GM21529 (cell line): ENCODE results near the gene SRGAP3.
A peak's percentile ranks its signal among the peaks of the same experiment; 100 is the strongest.

ENCODE experiments used
- ATAC-seq: cut with Tn5 transposase; IDR thresholded peaks from one replicate; pipeline ENCODE4 v1.9.1; 2021; ENCODE audit not compliant: unreplicated experiment

Gene SRGAP3

DNA sequence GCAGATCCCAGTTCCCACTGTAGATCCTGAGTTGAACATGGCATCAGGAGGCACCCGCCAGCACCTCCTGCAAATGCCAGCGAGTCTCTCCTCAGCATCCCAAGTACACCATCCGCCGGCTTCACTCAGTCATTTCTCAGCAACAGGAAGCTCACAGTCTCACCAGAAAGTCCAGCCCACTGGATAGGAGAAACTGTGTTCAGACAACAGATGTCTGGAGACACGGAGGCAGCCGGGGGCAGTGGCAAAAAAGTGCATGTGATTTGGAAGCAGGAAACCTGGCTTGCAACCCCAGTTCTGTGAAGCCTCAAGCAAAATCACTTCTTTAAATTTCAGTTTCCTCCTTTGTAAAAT is 68.7 kb downstream of the SRGAP3 start:
- ATAC-seq = peak; percentile 17

DNA sequence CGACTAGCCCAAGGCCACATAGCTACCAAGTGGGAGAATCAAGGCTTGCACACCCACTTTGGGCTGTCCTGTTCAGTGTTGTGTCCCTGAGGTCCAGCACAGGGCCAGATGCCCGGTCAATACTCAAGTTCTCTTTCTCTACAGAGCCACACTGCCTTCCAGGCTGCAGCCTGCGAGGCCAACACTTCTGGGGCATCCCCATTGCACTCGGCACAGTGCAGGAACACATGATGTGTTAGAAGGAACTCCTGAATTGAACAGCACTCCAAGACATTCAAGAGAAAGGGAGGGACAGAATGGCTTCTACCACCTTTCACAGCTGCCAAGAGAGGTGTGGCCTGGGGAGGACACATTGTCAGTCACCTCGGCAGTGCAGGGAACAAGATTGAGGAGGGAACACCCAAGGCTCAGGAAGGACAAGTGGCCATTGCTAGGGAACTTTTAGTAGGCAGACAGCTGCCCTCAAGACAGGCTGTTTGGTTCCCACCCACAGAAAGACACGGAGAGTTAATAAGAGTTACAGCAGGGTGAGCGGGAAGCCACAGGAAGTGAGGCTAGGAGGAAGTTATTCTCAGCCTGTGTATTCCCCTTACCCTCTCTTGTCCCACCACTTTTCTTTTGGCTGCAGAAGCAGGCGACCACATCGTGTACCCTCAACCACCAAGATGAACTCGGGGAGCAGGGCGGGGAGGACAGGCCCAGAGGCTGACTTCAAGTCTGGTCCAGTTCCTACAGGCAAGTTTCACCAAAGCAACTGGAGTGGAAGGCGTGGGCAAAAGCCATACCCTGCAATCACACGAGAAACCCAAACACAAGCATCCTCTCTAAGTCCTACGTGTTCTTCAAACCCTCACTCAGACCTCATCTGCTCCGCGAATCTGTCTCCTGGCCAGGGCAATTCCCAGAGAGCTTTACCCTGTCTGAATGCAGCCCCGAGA is 69.4 kb downstream of the SRGAP3 start:
- peak; percentile 78 for ATAC-seq

DNA sequence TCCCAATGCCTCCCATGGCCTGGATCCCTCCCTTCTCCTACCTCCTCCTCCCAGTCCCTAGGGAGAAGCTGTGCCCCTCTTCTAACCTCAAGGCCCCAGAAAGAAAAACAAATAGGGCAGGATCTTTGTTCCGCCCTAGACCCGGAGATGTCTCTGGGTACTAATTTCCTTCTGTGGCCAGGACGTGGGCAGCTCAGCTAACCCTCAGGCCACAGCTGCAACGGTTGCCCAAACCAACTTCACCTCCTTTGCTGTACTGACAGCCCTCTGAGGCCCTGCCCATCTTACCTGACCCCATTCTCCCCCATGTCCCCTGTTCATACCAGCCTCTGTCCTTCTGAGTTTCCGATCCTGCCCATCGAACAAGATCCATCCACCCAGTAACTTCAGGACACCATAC is 70.7 kb downstream of the SRGAP3 start:
- ATAC-seq = no peak

DNA sequence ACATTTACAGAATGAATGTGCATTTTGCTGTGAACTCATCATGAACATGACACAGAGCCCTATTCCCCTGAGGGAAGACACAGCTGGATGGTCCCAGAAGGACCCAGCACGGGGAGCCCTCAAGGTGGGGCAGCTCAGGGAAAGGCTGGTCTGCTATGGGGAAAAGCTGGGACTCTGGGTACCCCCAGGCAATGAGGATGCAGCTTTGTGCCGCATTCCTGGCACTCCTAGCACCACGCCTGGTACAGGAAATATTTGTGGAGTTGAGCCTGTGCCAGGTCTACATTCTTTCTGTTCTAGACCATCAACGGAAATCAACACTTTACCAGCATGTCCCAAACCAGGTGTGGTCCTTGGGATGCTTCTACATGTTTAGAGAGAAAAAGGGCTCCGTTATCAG is 74.0 kb downstream of the SRGAP3 start:
- no peak for ATAC-seq

DNA sequence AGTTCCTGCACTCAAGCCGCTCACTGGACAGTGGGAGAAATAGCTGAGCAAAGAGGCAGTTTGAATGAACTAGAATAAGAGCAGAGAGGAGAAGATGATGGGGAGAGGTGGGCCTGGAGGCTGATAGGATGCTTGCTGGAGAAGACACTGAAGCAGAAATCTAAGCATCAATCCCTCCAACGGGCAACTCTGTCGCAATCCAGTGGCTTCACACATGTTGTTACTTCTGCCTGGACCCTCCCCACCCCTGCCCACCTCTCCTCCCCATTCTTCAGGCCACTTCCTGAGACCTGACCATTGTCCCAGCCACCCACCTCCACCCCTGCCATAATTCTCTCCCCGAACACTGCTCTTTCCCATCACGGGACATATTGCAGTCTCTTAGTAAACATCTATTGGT is 76.0 kb downstream of the SRGAP3 start:
- no peak for ATAC-seq

DNA sequence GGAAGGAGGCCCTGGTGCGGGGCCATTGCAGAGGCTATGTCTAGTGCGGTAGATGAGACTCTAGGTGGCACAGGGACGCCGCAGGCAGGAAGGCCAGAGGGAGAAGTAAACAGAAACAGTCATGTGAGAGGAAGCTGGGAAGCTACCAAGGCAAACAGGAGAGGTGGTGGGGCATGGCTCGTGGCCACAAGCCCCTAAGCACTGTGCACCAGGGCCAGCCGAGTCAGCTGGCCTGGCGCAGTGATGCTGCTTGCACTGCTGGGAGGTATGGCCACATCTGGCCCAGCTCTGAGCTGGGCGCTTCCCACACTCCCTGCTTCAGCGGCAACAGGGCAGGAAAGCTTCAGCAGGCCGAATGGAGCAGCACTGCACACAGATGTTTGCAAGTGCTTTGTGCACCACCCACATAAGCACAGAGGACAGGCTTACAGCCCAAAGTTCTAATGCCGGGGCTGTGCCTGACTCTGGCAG is 76.6 kb downstream of the SRGAP3 start:
- no peak for ATAC-seq

DNA sequence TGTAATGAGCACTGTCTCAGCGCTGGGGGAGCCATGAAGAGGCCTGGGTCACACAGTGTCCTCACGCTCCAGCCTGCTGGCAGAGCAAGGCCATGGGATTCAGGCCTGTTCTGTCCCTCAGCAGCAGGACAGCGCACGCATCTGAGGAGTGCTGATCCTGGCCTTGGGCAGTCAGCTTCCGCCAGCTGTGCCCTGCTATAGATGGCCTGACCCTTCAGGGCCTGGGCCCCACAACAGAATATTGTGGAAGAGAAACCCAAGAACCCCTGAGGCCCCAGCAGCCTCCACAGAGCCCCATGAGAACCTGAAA is 78.6 kb downstream of the SRGAP3 start:
- ATAC-seq = no peak

DNA sequence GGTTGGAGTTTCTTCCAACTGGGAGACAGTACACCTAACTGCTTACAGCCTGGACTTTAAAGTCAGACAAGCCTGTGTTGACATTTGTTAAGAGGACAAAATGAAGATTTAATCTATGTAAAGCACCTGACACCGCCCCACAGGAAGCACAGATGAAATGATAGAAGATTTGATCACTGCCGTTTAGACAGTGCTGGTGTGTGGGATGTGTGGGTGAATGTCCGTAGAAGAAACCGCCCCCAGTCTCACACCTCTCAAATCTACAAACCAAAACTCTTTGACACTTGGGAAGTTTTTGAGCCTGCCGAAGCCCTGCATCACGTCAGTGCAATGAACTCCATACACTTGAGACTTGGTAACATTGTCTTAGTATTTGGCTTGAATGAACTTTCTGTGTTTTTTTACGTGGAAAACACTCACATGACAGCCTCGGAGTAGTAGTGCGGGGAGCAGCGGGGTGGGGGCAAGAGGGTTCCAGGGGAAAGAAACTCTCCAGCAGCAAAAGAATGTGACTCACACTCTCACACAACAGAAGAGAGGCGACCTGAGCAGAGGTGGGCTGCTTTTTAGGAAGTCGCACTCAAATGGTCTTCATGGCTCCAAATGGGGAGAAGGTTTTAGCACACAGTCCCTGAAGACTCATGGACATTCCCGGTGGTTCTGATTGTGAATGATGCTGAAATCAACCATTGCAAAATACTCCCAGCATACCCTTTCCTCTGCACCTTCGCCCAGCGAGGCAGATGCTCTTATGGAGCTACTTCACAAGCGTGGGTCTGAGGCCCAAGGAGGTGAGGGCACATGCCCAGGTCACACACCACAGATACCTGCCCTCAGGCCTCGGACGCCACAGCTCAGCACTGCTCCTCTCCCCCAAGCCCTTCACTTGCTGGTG is 79.2 kb downstream of the SRGAP3 start:
- no peak for ATAC-seq

DNA sequence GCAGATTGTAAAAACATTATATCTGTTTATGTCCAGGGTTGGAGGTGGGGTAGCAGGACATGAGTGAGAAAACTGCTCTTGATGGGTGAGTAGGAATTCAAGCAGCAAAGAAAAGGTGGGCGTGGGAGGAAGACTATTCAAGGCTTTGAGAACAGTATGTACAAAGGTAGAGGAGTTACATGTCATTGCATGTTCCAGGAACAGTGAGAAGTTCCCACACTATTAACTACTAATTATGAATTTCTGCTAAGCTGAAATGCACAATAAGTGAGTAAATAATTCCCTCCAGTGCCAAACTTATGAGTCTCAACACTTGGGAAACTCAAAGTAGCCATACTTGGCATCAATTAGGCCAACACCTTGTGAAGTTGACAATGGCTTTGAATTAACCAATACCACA is 80.1 kb downstream of the SRGAP3 start:
- ATAC-seq = no peak

DNA sequence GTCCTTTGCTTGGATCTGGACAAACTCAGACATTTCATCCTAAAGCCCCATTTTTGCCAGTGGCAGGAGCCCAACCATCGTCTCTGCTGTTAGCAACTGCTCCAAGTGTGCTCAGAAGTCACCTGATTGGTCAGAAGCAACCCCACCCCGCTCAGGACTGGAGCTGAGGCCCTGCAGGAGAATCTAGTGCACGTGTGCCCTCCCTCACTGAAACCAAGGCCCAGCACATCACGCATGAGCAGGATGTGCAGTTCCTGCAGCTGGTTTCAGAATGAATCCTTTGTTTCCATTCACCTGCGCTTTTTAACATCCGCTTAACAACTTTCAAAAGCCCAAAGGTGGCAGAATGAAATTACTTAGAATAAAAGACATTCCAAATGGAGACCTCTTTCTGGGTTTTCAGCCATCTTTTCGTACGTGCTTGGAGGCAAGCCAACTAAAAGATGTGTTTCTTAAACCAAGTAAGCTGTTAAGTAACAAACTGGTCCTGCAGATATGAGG is 81.2 kb downstream of the SRGAP3 start:
- ATAC-seq = peak; percentile 99

DNA sequence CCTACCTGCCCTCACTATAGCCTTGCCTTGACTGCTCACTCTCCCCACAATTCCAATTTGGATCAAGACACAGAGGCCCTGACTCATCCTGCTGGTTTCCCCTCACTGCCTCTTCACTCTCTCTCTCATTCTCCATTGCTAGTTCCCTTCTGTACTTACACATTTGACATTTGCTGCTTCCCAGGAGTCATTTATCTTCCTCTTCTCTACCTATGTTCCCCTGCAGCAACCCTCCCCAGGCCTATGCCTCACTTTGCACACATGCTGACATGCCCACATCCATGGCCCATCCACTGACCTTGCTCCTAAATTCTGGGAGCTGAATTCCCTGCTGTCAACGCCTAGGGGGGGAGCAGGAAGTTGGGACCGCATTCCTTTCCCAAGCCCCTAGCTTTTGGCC is 82.2 kb downstream of the SRGAP3 start:
- ATAC-seq = no peak

DNA sequence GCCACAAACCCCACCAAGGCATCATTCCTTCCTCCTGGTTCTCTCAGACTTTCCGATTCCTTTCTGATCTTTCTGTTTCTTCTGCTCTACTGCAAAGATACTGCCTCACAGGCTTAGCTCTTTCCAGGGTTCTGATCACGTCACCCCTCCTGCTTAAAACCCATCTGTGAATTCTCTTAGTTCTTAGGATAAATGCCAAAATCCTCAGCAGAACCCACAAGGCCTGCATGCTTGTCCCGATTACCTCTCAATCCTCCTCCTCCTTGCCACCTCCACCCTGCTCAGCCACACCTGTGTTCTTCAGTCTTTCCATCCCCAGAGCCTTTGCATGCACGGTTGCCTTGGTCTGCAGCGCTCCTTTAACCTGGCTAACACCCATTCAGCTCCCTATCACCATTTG is 84.0 kb downstream of the SRGAP3 start:
- no peak for ATAC-seq

DNA sequence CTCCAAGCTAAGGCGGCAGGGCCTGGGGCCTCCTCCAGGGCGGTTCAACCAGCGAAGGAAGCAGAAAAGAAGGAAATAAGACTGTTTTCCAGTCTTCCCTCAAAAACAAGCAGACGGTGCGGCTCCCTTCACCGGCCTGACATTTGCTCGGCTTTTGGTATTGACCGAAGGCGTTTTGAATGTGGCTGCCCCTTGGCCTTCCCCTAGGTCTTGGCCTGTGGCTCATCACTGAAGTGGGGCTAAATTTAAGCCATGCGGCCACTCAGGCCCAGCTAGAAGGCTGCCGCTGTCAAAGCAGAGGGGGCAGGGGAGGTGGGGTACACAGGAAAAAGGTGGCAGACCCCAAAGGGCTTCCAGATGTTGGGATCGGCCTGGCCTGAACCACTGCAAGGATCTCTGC is 86.2 kb downstream of the SRGAP3 start:
- no peak for ATAC-seq

DNA sequence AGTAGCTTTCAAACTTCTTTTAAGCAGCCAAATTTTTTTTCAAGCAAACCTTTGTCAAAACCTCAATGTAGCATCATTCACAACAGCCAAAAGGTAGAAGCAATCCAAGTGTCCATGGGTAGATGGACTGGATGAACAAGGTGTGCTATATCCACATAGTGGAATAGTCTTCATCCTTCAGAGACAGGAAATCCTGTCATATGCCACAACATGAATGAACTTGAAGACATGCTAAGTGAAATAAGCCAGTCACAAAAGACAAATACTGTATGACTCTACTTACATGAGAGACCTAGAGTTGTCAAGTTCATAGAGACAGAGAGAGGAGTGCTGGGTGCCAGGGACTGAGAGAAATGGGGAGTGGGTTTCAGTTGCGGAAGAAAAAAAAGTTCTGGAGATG is 87.6 kb downstream of the SRGAP3 start:
- ATAC-seq = no peak

DNA sequence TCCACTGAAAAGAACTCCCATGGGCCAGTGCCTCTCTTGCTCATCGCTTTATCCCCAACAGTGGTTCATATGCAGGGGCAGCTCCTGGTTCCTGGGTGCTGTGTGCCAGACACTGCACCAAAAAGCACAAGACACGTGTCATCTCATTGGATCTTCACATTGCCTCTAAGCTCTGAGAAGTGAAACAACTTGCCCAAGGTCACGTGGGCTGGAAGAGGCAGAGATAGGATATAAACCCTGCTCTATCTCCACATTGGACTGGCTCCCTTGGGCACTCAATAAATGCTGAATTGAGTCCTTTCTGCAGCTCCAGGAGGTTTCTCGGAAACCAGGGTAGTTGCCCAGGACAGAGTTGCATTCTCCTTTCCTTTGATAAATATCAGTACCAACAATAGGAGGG is 88.1 kb downstream of the SRGAP3 start:
- no peak for ATAC-seq

DNA sequence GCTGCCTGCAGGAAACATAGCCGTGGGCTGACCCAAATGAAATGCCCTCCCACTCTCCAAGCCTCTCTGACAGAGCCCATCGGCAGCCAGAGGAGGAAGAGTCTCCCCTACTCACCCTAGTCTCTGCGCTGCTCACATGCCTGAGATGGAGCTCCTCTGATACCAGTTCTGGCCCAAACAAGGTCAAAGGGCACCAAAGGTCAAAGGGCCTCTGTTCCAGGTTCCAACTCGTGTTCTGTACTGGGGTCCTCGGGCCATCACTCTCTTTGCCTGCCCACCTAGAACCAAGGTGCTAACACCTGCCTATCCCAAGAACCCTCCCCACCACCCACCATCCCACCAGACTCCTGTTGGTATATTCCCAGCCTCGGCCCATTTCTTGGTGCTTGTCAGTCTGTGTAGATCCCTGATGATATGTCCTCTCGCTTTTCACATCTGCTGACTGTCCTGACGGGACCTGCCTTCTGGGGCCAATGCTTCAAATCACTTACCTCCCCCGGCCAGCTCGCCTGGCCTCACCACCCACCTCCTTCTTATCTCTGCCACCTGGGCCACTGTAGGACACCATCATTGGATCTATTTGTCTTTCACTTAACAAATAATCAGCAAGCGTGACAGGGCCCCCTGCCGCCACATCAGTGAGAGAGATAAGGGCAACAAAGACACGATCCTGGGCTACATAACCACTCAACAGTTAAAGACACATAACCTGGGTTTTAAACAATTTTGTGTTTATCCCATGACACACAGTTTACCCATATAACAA is 90.4 kb downstream of the SRGAP3 start:
- no peak for ATAC-seq

DNA sequence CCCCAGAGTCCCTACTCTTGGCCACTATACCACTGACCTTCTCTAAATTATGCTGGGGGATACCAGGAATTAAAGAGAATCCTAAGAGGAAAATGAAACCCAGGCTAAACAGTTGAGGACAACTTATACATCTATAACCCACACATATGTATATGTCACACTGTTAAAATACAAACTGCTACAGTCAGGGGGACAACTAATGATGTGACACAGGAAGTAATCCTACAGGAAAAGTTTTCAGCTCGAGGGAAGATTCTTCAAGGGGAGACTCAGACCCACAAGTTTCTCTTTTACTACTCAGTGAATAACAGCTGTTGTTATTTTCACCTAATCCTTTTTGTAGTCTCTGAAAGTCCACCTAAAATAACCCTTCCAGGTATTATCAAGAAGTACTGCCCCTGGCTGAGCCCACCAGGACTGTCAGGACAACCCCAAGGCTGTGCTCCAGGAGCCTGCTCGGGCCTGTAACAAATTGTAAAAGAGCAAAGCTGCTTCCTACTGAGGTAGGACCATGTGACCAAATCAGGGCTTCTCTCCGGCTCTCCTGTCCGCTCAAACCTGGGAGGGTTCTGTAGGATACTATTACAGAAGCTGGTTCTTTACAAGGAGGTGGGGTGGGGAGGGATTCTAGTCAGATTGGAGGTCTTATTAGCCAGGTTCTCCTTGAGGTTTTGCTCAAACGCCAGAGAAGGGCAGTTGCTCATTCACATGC is 91.6 kb downstream of the SRGAP3 start:
- no peak for ATAC-seq

DNA sequence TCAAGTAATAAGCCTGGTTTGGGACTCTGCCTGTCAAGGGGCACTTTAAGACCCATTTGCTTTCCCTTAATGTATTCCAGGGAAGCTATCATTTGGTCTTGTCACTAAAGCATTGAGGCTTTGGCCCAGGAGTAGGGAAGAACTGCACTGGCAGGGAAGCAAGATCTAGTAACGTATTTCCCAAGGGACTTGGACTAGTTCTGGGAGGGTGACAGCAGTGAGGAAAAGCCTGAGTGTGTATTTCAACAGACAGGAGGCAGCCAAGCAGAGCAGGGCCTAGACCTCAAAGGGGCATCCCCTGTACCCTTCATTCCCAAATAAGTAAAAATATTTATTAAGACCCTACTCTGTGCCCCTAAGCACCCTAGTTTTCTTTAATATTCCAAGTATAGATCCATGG is 92.8 kb downstream of the SRGAP3 start:
- ATAC-seq = no peak

DNA sequence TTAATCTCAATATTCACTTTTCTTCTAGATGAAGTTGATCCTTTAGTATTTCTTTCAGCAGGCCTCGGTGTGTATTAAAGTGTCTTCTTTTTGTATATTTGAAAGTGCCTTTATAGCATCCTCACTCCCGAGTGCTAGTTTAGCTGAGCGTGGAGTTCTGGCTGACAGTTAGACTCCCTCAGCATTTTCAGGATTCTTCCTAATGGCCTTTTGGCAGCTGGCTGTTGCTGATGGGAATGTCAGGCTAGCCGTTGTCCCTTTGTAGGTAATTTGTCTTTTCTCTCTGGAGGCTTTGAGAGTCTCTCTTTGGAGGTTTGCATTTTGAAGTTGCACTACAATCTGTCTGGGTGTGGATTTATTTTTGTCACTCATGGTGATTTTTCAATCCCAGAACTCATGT is 94.4 kb downstream of the SRGAP3 start:
- ATAC-seq = no peak

DNA sequence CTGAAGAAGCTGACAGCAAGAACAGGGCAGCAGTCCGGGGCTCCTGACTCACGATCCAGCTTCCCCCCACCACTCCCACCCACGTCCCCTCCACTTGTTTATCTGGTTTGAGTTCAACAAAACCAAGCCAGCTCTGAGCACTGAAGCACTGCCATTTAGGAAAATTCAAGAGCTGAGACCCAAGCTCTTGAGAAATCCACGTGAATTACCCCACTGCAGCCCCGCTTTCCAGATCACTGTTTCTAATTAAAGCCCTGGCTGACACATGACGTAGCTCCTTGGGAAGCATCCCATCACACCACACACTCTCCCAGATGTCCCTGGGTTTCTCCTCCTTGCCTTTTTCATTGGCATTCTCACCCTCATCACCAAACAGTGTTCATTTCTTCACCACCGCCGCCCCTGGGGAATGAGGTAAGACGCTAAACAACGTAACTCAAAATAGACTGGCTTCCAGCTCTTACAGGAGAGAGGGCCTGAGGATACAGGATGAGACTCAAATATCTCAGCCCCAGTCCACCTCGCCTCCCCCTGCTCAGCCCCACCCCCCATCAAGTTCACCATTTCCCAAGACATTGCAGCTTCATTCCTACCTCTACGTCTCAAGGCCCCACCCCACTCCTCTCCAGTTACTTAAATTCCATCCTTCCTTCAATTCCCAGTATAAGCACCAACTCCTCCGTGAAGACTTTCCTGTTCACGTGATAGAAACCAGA is 95.4 kb downstream of the SRGAP3 start:
- no peak for ATAC-seq
